H9 (cell line): ENCODE data around the gene MYL11. TPM values are rescaled to one million over a fixed set of nuclear protein-coding genes. Genes with fewer than 3 reads are reported as not detected.
A peak's percentile ranks its signal among the peaks of the same experiment; 100 is the strongest.

Experiments used
- DNase-seq: peaks from one replicate; pipeline ENCODE4 v3.0.0-alpha.2; 2017
- H2AFZ ChIP-seq: one replicate; pipeline ENCODE4 v1.6.1; 2013; ENCODE audit warnings: mild to moderate bottlenecking, low read length, control low read depth, moderate library complexity
- H2AK5ac ChIP-seq: 2 replicates; pipeline ENCODE4 v1.6.1; 2013; ENCODE audit warnings: low read length, control low read depth, mixed read lengths; ENCODE audit not compliant: insufficient read length
- H2BK120ac ChIP-seq: one replicate; pipeline ENCODE4 v1.6.1; 2013; ENCODE audit warnings: low read depth, mild to moderate bottlenecking, low read length, control low read depth, inconsistent platforms; ENCODE audit not compliant: poor library complexity, severe bottlenecking
- H2BK12ac ChIP-seq: 2 replicates; pipeline ENCODE4 v1.6.1; 2013; ENCODE audit warnings: low read length, control low read depth, mixed read lengths, low read depth; ENCODE audit not compliant: insufficient read length
- H2BK15ac ChIP-seq: 2 replicates; pipeline ENCODE4 v1.6.1; 2013; ENCODE audit warnings: low read depth, low read length, control low read depth
- H2BK20ac ChIP-seq: one replicate; pipeline ENCODE4 v1.6.1; 2013; ENCODE audit warnings: low read depth, mild to moderate bottlenecking, low read length, control low read depth, inconsistent platforms; ENCODE audit not compliant: poor library complexity, severe bottlenecking
- H2BK5ac ChIP-seq: 2 replicates; pipeline ENCODE4 v1.6.1; 2013; ENCODE audit warnings: low read length, control low read depth, mixed read lengths; ENCODE audit not compliant: insufficient read length
- H3K14ac ChIP-seq: 2 replicates; pipeline ENCODE4 v1.6.1; 2013; ENCODE audit warnings: low read length, control low read depth; ENCODE audit not compliant: insufficient read depth
- H3K18ac ChIP-seq: 2 replicates; pipeline ENCODE4 v1.6.1; 2013; ENCODE audit warnings: low read depth, mild to moderate bottlenecking, mixed read lengths, low read length, control low read depth; ENCODE audit not compliant: insufficient read length
- H3K23ac ChIP-seq: 2 replicates; pipeline ENCODE4 v1.6.1; 2013; ENCODE audit warnings: low read length, control low read depth, mixed read lengths, low read depth; ENCODE audit not compliant: insufficient read length
- H3K23me2 ChIP-seq: 2 replicates; pipeline ENCODE4 v1.6.1; 2013; ENCODE audit warnings: low read depth, mild to moderate bottlenecking, mixed read lengths, low read length, control low read depth; ENCODE audit not compliant: insufficient read length, poor library complexity, severe bottlenecking
- H3K27ac ChIP-seq: 2 replicates; pipeline ENCODE4 v1.5.1; 2013; ENCODE audit warnings: low read length, control low read depth, mixed read lengths, low read depth; ENCODE audit not compliant: insufficient read length
- H3K27me3 ChIP-seq: 2 replicates; pipeline ENCODE4 v1.6.1; 2013; ENCODE audit warnings: low read length, control low read depth, inconsistent platforms; ENCODE audit not compliant: insufficient read depth
- H3K4ac ChIP-seq: 2 replicates; pipeline ENCODE4 v1.6.1; 2013; ENCODE audit warnings: low read depth, mild to moderate bottlenecking, control low read depth, inconsistent platforms, low read length, moderate library complexity
- H3K4me1 ChIP-seq: 2 replicates; pipeline ENCODE4 v1.6.1; 2013; ENCODE audit warnings: low read length, control low read depth, inconsistent platforms; ENCODE audit not compliant: insufficient read depth
- H3K4me2 ChIP-seq: 2 replicates; pipeline ENCODE4 v1.6.1; 2013; ENCODE audit warnings: low read length, control low read depth, mixed read lengths; ENCODE audit not compliant: insufficient read length, insufficient read depth
- H3K56ac ChIP-seq: 2 replicates; pipeline ENCODE4 v1.6.1; 2013; ENCODE audit warnings: low read depth, mild to moderate bottlenecking, mixed read lengths, low read length, control low read depth; ENCODE audit not compliant: insufficient read length
- H3K79me1 ChIP-seq: 2 replicates; pipeline ENCODE4 v1.6.1; 2013; ENCODE audit warnings: low read depth, mild to moderate bottlenecking, moderate library complexity, low read length, control low read depth, inconsistent platforms; ENCODE audit not compliant: insufficient read depth, poor library complexity, severe bottlenecking
- H3K79me2 ChIP-seq: 2 replicates; pipeline ENCODE4 v1.6.1; 2013; ENCODE audit warnings: low read length, control low read depth, inconsistent platforms; ENCODE audit not compliant: insufficient read depth
- H3K9ac ChIP-seq: 2 replicates; pipeline ENCODE4 v1.6.1; 2013; ENCODE audit warnings: low read length, control low read depth, mixed read lengths; ENCODE audit not compliant: insufficient read length; ENCODE audit errors: extremely low read depth
- H3K9me3 ChIP-seq: one replicate; pipeline ENCODE4 v1.6.1; 2013; ENCODE audit warnings: low read depth, low read length, inconsistent platforms; ENCODE audit not compliant: control insufficient read depth
- H3T11ph ChIP-seq: one replicate; pipeline ENCODE4 v1.6.1; 2013; ENCODE audit warnings: mild to moderate bottlenecking, low read length, control low read depth, inconsistent platforms
- H4K20me1 ChIP-seq: one replicate; pipeline ENCODE4 v1.6.1; 2013; ENCODE audit not compliant: control insufficient read depth, insufficient read length, insufficient read depth
- H4K5ac ChIP-seq: 2 replicates; pipeline ENCODE4 v1.6.1; 2013; ENCODE audit warnings: low read depth, mild to moderate bottlenecking, mixed read lengths, low read length, control low read depth; ENCODE audit not compliant: insufficient read length
- H4K8ac ChIP-seq: replicated peaks from 2 replicates; pipeline ENCODE4 v1.6.1; 2013; ENCODE audit warnings: low read length, control low read depth, mixed read lengths, low read depth; ENCODE audit not compliant: insufficient read length
- H4K91ac ChIP-seq: 2 replicates; pipeline ENCODE4 v1.6.1; 2013; ENCODE audit warnings: low read depth, mild to moderate bottlenecking, moderate library complexity, mixed read lengths, low read length, control low read depth; ENCODE audit not compliant: insufficient read length
- H3K27ac Mint-ChIP-seq, 3 experiments: 2 replicates in 2 of 3; 3 replicates in 1 of 3; pipeline ENCODE4 v1.8.0; 2020 to 2021; ENCODE audit warnings: mixed read lengths in 3 of 3, mild to moderate bottlenecking in 1 of 3, moderate library complexity in 1 of 3
- H3K27me3 Mint-ChIP-seq: 2 replicates; pipeline ENCODE4 v1.8.0; 2021; ENCODE audit warnings: low read depth, mild to moderate bottlenecking, moderate library complexity, mixed read lengths
- H3K36me3 Mint-ChIP-seq, 3 experiments: 2 replicates in 2 of 3; 3 replicates in 1 of 3; pipeline ENCODE4 v1.8.0; 2020 to 2021; ENCODE audit warnings: low read depth in 3 of 3, mixed read lengths in 3 of 3; ENCODE audit not compliant: insufficient read depth in 1 of 3
- H3K4me1 Mint-ChIP-seq, 2 experiments: 2 replicates each; pipeline ENCODE4 v1.8.0; 2020; ENCODE audit warnings: mixed read lengths in 2 of 2
- H3K4me3 Mint-ChIP-seq, 2 experiments: 2 replicates in 1 of 2; 3 replicates in 1 of 2; pipeline ENCODE4 v1.8.0; 2020 to 2021; ENCODE audit warnings: mild to moderate bottlenecking in 2 of 2, mixed read lengths in 2 of 2, moderate library complexity in 1 of 2
- H3K9me3 Mint-ChIP-seq, 2 experiments: 2 replicates in 1 of 2; 3 replicates in 1 of 2; pipeline ENCODE4 v1.8.0; 2020; ENCODE audit warnings: mild to moderate bottlenecking in 2 of 2, mixed read lengths in 2 of 2, moderate library complexity in 1 of 2
- CTCF ChIP-seq: fragments of 200-600 bp; sonication (generic); conservative IDR thresholded peaks from 3 replicates; pipeline ENCODE4 v1.8.0; 2021; ENCODE audit warnings: antibody characterized with exemption, mild to moderate bottlenecking
- WGBS: extraction: QIAGEN DNeasy Blood & Tissue Kit; methylation state at CpG from one replicate; pipeline ENCODE4 v1.1.7; 2013; ENCODE audit warnings: missing lambda C conversion rate, low lambda C conversion rate, mixed read lengths; ENCODE audit not compliant: insufficient read length; ENCODE audit errors: extremely low coverage; 5-methylcytosine and 5-hydroxymethylcytosine counted together
- total RNA-seq: library from RNA; stranded (reverse); gene quantifications from 2 replicates; pipeline ENCODE4 v1.2.1, GENCODE V29; 2021

MYL11 gene
- total RNA-seq, 1 experiment from 2014 or later, result 0.70 TPM

- TF ChIP-seq CTCF, result no peak
- no peak overlapping the region; the same call in 1 of the 2 replicates for H3K14ac ChIP-seq
- H2AFZ ChIP-seq, result no peak overlapping the region
- no peak overlapping the region for H2BK120ac ChIP-seq
- H2BK5ac ChIP-seq, result no peak overlapping the region
- H3K79me2 ChIP-seq, result no peaks in the 10 kb centered on the region
- no peaks in the 10 kb centered on the region for H3K9me3 ChIP-seq
- no peaks in the 10 kb centered on the region for H3K79me1 ChIP-seq
- H2BK15ac ChIP-seq, result no peak overlapping the region
- H3T11ph ChIP-seq, result no peak overlapping the region
- DNase-seq, result no peak
- H3K27me3 ChIP-seq, result no peaks in the 10 kb centered on the region
- no peak overlapping the region for H3K27ac ChIP-seq
- H3K4me1 ChIP-seq, result no peaks in the 10 kb centered on the region; the same call in 1 of the 2 replicates
- no peak overlapping the region for H4K8ac ChIP-seq
- Mint-ChIP-seq H3K36me3 (peaks cover 2 to 4% (median 2%) of the 10 kb centered on the region in 3 experiments; a peak in 4 of 7 replicates), H3K4me3 (peak overlapping the region; percentile 87 to 95), H3K27ac (peak overlapping the region; percentile 79 to 99 (median 80); a peak in 4 of 7 replicates), H3K9me3 (peaks cover 0 to 2% of the 10 kb centered on the region in 2 experiments; a peak in 2 of 5 replicates), H3K4me1 (peaks cover 20 to 40% of the 10 kb centered on the region in 2 experiments), H3K27me3 (no peaks in the 10 kb centered on the region; the same call in 1 of the 2 replicates)
- H4K91ac ChIP-seq, result no peak overlapping the region
- peak overlapping the region; percentile 61 for H3K9ac ChIP-seq
- no CpG with 5 or more reads among the region's 27 CpGs for WGBS
- H3K18ac ChIP-seq, result peak overlapping the region; percentile 39
- H3K4me2 ChIP-seq, result peak overlapping the region; percentile 50
- no peaks in the 10 kb centered on the region for H4K20me1 ChIP-seq
- no peak overlapping the region for H2BK20ac ChIP-seq
- no peak overlapping the region for H3K23ac ChIP-seq
- H2BK12ac ChIP-seq, result no peak overlapping the region
- H4K5ac ChIP-seq, result no peak overlapping the region
- H3K23me2 ChIP-seq, result peaks cover 13% of the 10 kb centered on the region
- no peak overlapping the region for H2AK5ac ChIP-seq
- no peak overlapping the region for H3K4ac ChIP-seq
- no peak overlapping the region for H3K56ac ChIP-seq
Measured at GRCh38 chr16:30379158-30379783, 4.7 kb downstream of the MYL11 start.
